SK-N-SH (cell line): Measurements from ENCODE around the gene CXorf65. TPM values are rescaled to one million over a fixed set of nuclear protein-coding genes. Genes with fewer than 3 reads are reported as not detected.

ENCODE experiments used
- CTCF ChIA-PET: fragments of 300-600, 350-600 bp; formaldehyde crosslinking; extraction: SDS; loops from one replicate; lab custom pipeline; 2021; lab: Yijun Ruan, JAX
- POLR2A ChIA-PET: fragments of 350-600 bp; sonication (Branson Sonifier 250); formaldehyde crosslinking; extraction: SDS; loops from one replicate; lab custom pipeline; 2020; ENCODE audit warnings: antibody characterized with exemption, inconsistent platforms; lab: Yijun Ruan, JAX
- DNase-seq: peaks from one replicate; pipeline ENCODE4 v3.0.0; 2012
- H2AFZ ChIP-seq: fragments of 200-600 bp; sonication (generic); 2 replicates; pipeline ENCODE4 v1.8.1; 2016; ENCODE audit warnings: antibody characterized with exemption, mild to moderate bottlenecking, low read depth
- H3F3A ChIP-seq: fragments of 200-600 bp; sonication (generic); replicated peaks from 2 replicates; pipeline ENCODE3; 2016; ENCODE audit warnings: antibody characterized with exemption, mild to moderate bottlenecking; ENCODE audit not compliant: insufficient read depth
- H3K27ac ChIP-seq, 2 experiments: fragments of 200-500 bp in 1 of 2; fragments of 200-600 bp in 1 of 2; sonication (Bioruptor generic) in 1 of 2; sonication (generic), shearing (Covaris generic) in 1 of 2; 2 replicates each; pipeline versions ENCODE4 v1.5.1 to v1.6.1; 2014 to 2016; ENCODE audit warnings: low read depth in 2 of 2, inconsistent platforms in 1 of 2, low read length in 1 of 2, mild to moderate bottlenecking in 1 of 2, mixed read lengths in 1 of 2
- H3K27me3 ChIP-seq: fragments of 200-600 bp; sonication (generic), shearing (Covaris generic); 2 replicates; pipeline ENCODE4 v1.6.1; 2016; ENCODE audit warnings: mixed run types; ENCODE audit not compliant: insufficient read depth
- H3K36me3 ChIP-seq, 2 experiments: fragments of 200-500 bp in 1 of 2; fragments of 200-600 bp in 1 of 2; sonication (Bioruptor generic) in 1 of 2; sonication (generic) in 1 of 2; replicated peaks in 1 of 2; 2 replicates each; pipeline versions ENCODE3 to v1.5.1; 2014 to 2016; ENCODE audit warnings: low read length in 1 of 2, mild to moderate bottlenecking in 1 of 2; ENCODE audit not compliant: insufficient read depth in 2 of 2, control insufficient read depth in 1 of 2
- H3K4me1 ChIP-seq, 2 experiments: fragments of 200-500 bp in 1 of 2; fragments of 200-600 bp in 1 of 2; sonication (Bioruptor generic) in 1 of 2; sonication (generic), shearing (Covaris generic) in 1 of 2; 2 replicates each; pipeline versions ENCODE4 v1.5.1 to v1.6.1; 2014 to 2016; ENCODE audit warnings: low read depth in 1 of 2, low read length in 1 of 2, mixed run types in 1 of 2; ENCODE audit not compliant: insufficient read depth in 2 of 2, control insufficient read depth in 1 of 2
- H3K4me2 ChIP-seq: fragments of 200-600 bp; sonication (generic), shearing (Covaris generic); 2 replicates; pipeline ENCODE4 v1.6.1; 2017; ENCODE audit warnings: mixed run types
- H3K4me3 ChIP-seq, 2 experiments: fragments of 200-500 bp in 1 of 2; fragments of 200-600 bp in 1 of 2; sonication (Bioruptor generic) in 1 of 2; sonication (generic), shearing (Covaris generic) in 1 of 2; 2 replicates each; pipeline versions ENCODE4 v1.5.1 to v1.8.1; 2014 to 2016; ENCODE audit warnings: low read depth in 2 of 2, inconsistent platforms in 1 of 2, low read length in 1 of 2, mild to moderate bottlenecking in 1 of 2, mixed read lengths in 1 of 2, moderate library complexity in 1 of 2
- H3K79me2 ChIP-seq: fragments of 200-600 bp; sonication (generic); 2 replicates; pipeline ENCODE4 v1.8.1; 2017; ENCODE audit warnings: mild to moderate bottlenecking; ENCODE audit not compliant: insufficient read depth
- H3K9ac ChIP-seq: fragments of 200-600 bp; sonication (generic); 2 replicates; pipeline ENCODE4 v1.6.1; 2017; ENCODE audit warnings: mixed run types
- H3K9me2 ChIP-seq: fragments of 200-600 bp; sonication (generic); 2 replicates; pipeline ENCODE4 v1.6.1; 2017; ENCODE audit warnings: mixed run types
- H3K9me3 ChIP-seq: fragments of 200-600 bp; sonication (generic); 2 replicates; pipeline ENCODE4 v1.6.1; 2017; ENCODE audit warnings: mixed run types, mild to moderate bottlenecking, moderate library complexity
- H4K20me1 ChIP-seq: fragments of 200-600 bp; sonication (generic); 2 replicates; pipeline ENCODE4 v1.6.1; 2017; ENCODE audit warnings: mild to moderate bottlenecking, mixed run types; ENCODE audit not compliant: insufficient read depth
- EZH2phosphoT487 ChIP-seq: fragments of 200-600 bp; sonication (generic); IDR thresholded peaks from 2 replicates; pipeline ENCODE4 v1.6.1; 2017; ENCODE audit warnings: low read depth, mixed run types, mild to moderate bottlenecking, antibody characterized with exemption, moderate library complexity, borderline replicate concordance
- FOSL2 ChIP-seq: IDR thresholded peaks from 2 replicates; pipeline ENCODE4 v1.4.0; 2012; ENCODE audit warnings: low read depth, mild to moderate bottlenecking, moderate library complexity, borderline replicate concordance
- FOXM1 ChIP-seq: IDR thresholded peaks from 2 replicates; pipeline ENCODE4 v1.4.0; 2012; ENCODE audit warnings: low read depth, mild to moderate bottlenecking
- GABPA ChIP-seq: IDR thresholded peaks from 2 replicates; pipeline ENCODE4 v1.4.0; 2012; ENCODE audit warnings: low read depth, mild to moderate bottlenecking
- GATA2 ChIP-seq: sonication (generic); formaldehyde crosslinking; IDR thresholded peaks from 2 replicates; pipeline ENCODE4 v1.5.0; 2020; ENCODE audit warnings: mild to moderate bottlenecking, missing genetic modification reagents
- MXI1 ChIP-seq: IDR thresholded peaks from 2 replicates; pipeline ENCODE4 v1.6.1; 2012; ENCODE audit warnings: mild to moderate bottlenecking, low read depth, low read length, improper control_type of control experiment
- NFIC ChIP-seq: IDR thresholded peaks from 2 replicates; pipeline ENCODE4 v1.4.0; 2012; ENCODE audit warnings: borderline replicate concordance
- NRF1 ChIP-seq: IDR thresholded peaks from 2 replicates; pipeline ENCODE4 v1.6.1; 2012; ENCODE audit warnings: low read depth, mild to moderate bottlenecking, low read length
- POLR2AphosphoS5 ChIP-seq: IDR thresholded peaks from 2 replicates; pipeline ENCODE4 v1.6.1; 2012; ENCODE audit warnings: low read depth, low read length
- RCOR1 ChIP-seq: fragments of 150-350 bp; IDR thresholded peaks from 2 replicates; pipeline ENCODE4 v1.6.1; 2017; ENCODE audit warnings: antibody characterized with exemption, low read length
- RFX5 ChIP-seq: IDR thresholded peaks from 2 replicates; pipeline ENCODE4 v1.6.1; 2012; ENCODE audit warnings: mild to moderate bottlenecking, improper control_type of control experiment, low read length
- RXRA ChIP-seq: IDR thresholded peaks from 2 replicates; pipeline ENCODE4 v1.4.0; 2012; ENCODE audit warnings: low read depth, mild to moderate bottlenecking, borderline replicate concordance
- SIN3A ChIP-seq: IDR thresholded peaks from 2 replicates; pipeline ENCODE4 v1.6.1; 2012; ENCODE audit warnings: low read depth, mild to moderate bottlenecking, low read length, moderate library complexity, borderline replicate concordance
- SMC3 ChIP-seq: IDR thresholded peaks from 2 replicates; pipeline ENCODE4 v1.6.1; 2012; ENCODE audit warnings: low read depth, low read length, improper control_type of control experiment
- TCF12 ChIP-seq: IDR thresholded peaks from 2 replicates; pipeline ENCODE4 v1.4.0; 2012
- YY1 ChIP-seq: IDR thresholded peaks from 2 replicates; pipeline ENCODE4 v1.4.0; 2012; ENCODE audit warnings: low read depth, mild to moderate bottlenecking
- WGBS: methylation state at CpG from one replicate; pipeline ENCODE4 v1.1.6; 2017; ENCODE audit warnings: low lambda C conversion rate; 5-methylcytosine and 5-hydroxymethylcytosine counted together
- polyA plus RNA-seq, 3 experiments: library from polyadenylated mRNA; depleted of rRNA; stranded (reverse); fragments of >200 nt; gene quantifications; 2 replicates each; pipeline ENCODE4 v1.2.3, GENCODE V29; 2012
- TF ChIP-seq, protein P1 (sequence below): IDR thresholded peaks from 2 replicates; pipeline ENCODE4 v1.4.0; 2012; ENCODE audit warnings: low read depth
- TF ChIP-seq, protein P2 (sequence below): IDR thresholded peaks from 2 replicates; pipeline ENCODE4 v1.4.0; 2012; ENCODE audit warnings: low read depth, borderline replicate concordance
- TF ChIP-seq, protein P3 (sequence below): fragments of 200-600 bp; sonication (generic); IDR thresholded peaks from 2 replicates; pipeline ENCODE4 v1.6.1; 2017; ENCODE audit warnings: antibody characterized with exemption, mild to moderate bottlenecking, moderate library complexity

CXorf65 gene
- polyA plus RNA-seq, 1 of the 3 experiments (the other 2 are of a cell fraction) = not detected

DNA sequence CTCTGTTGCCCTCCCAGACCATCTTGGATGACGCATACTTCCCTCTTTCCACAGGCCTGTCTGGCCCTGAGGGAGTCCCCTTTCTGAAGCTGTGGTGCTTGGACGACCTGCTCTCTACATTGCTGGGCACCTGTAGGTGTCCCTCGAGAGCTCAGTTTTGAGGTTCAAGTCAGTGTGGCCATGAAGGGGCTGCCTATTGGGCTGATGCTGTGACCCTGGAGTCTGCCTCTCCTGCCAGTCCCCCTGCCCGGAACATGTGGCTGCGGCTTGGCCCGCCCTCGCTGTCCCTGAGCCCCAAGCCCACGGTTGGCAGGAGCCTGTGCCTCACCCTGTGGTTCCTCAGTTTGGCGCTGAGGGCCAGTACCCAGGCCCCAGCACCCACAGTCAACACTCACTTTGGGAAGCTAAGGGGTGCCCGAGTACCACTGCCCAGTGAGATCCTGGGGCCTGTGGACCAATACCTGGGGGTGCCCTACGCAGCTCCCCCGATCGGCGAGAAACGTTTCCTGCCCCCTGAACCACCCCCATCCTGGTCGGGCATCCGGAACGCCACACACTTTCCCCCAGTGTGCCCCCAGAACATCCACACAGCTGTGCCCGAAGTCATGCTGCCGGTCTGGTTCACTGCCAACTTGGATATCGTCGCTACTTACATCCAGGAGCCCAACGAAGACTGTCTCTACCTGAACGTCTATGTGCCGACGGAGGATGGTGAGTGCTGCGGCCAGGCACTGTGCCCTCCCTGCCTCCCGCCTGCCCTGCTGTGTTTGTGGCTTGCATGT is 41.1 kb upstream of the CXorf65 start:
- ChIA-PET CTCF (interaction anchor here (0.7 kb wide), 1 partner anchor 39 kb away, joined by 5 read pairs; no protein-coding TSS in a partner anchor), POLR2A (interaction anchor here (0.6 kb wide), 1 partner anchor 10 kb away, joined by 5 read pairs; no protein-coding TSS in a partner anchor)
- H3K9ac ChIP-seq = no peak overlapping the region
- H3K27me3 ChIP-seq = peaks cover 19% of the 10 kb centered on the region; the same call in 1 of the 2 replicates
- no peak for DNase-seq
- no peaks in the 10 kb centered on the region for H3K9me2 ChIP-seq
- no peak for TF ChIP-seq TCF12
- TF ChIP-seq, protein P1, sequence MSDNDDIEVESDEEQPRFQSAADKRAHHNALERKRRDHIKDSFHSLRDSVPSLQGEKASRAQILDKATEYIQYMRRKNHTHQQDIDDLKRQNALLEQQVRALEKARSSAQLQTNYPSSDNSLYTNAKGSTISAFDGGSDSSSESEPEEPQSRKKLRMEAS = no peak
- no peak for TF ChIP-seq SMC3
- TF ChIP-seq NFIC = no peak
- no peak for TF ChIP-seq MXI1
- TF ChIP-seq RFX5 = no peak
- no peak for TF ChIP-seq RXRA
- TF ChIP-seq POLR2AphosphoS5 = no peak
- no peak for TF ChIP-seq FOSL2
- TF ChIP-seq GABPA = no peak
- no peak for TF ChIP-seq EZH2phosphoT487
- TF ChIP-seq, protein P2, sequence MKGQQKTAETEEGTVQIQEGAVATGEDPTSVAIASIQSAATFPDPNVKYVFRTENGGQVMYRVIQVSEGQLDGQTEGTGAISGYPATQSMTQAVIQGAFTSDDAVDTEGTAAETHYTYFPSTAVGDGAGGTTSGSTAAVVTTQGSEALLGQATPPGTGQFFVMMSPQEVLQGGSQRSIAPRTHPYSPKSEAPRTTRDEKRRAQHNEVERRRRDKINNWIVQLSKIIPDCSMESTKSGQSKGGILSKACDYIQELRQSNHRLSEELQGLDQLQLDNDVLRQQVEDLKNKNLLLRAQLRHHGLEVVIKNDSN = no peak
- TF ChIP-seq NRF1 = no peak
- TF ChIP-seq RCOR1 = no peak
- TF ChIP-seq FOXM1 = no peak
- no peak for TF ChIP-seq GATA2 (CRISPR knock-in tag)
- TF ChIP-seq SIN3A = no peak
- TF ChIP-seq, protein P3, sequence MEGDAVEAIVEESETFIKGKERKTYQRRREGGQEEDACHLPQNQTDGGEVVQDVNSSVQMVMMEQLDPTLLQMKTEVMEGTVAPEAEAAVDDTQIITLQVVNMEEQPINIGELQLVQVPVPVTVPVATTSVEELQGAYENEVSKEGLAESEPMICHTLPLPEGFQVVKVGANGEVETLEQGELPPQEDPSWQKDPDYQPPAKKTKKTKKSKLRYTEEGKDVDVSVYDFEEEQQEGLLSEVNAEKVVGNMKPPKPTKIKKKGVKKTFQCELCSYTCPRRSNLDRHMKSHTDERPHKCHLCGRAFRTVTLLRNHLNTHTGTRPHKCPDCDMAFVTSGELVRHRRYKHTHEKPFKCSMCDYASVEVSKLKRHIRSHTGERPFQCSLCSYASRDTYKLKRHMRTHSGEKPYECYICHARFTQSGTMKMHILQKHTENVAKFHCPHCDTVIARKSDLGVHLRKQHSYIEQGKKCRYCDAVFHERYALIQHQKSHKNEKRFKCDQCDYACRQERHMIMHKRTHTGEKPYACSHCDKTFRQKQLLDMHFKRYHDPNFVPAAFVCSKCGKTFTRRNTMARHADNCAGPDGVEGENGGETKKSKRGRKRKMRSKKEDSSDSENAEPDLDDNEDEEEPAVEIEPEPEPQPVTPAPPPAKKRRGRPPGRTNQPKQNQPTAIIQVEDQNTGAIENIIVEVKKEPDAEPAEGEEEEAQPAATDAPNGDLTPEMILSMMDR = no peak
- no peak for TF ChIP-seq YY1
- TF ChIP-seq, all 33 proteins: peak for 0
- H3K79me2 ChIP-seq = no peaks in the 10 kb centered on the region
- peaks cover 10% of the 10 kb centered on the region for H3F3A ChIP-seq
- 54% methylated on average over 26 of the region's 28 CpGs for WGBS
- H3K27ac ChIP-seq = no peak overlapping the region
- peaks cover 0 to 4% of the 10 kb centered on the region in 2 experiments; a peak in 1 of 4 replicates for H3K4me1 ChIP-seq
- no peak overlapping the region for H2AFZ ChIP-seq
- no peaks in the 10 kb centered on the region for H3K36me3 ChIP-seq
- no peak overlapping the region for H3K4me2 ChIP-seq
- no peak overlapping the region for H3K4me3 ChIP-seq
- H3K9me3 ChIP-seq = no peaks in the 10 kb centered on the region
- H4K20me1 ChIP-seq = no peaks in the 10 kb centered on the region
